Measurements from ENCODE around the gene RGS19. TPM values are rescaled to one million over a fixed set of nuclear protein-coding genes. Genes with fewer than 3 reads are reported as not detected.

Gene RGS19
- total RNA-seq, 1 donor from 2014 or later, result 57.5 TPM

DNA sequence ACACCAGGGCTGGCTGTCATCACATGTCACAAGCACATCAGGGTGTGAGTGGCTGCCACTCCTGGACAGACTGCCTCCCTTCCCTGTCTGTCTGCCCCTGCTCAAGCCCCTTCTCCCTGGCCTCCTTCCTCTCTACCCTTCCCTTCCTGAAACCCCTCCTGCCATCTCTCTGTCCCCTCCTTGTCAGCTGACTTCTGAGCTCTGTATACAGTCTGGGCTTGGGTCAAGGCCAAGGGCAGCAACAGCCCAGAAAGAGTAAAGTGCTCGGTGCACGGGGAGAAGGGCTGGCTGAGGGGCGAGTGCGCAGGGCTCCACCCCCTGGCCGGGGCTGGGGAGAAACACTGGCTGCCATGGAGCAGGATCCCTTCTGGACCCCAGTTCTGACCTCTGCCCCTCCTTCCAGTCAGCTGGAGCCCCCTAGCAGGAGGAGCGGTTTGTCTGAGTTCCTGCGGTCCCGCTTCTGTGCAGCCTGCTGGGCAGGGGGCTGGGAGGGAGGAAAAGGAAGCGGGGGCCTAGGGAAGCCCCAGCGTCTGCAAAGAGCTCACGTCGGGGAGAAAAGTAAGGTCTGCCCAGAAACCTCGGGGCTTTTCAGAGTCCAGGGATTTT, 2.9 kb upstream of the RGS19 start:
- intact Hi-C loops (cut with DNase I), result no loop called here
- no peaks in the 10 kb centered on the region for H3K36me3 ChIP-seq
- H3K9me3 ChIP-seq, result no peaks in the 10 kb centered on the region
- H3K4me3 ChIP-seq, result no peak overlapping the region
- DNase-seq (no peak), ATAC-seq (no peak)
- H3K4me1 ChIP-seq, result peaks cover 46% of the 10 kb centered on the region
- no peak for TF ChIP-seq CTCF (IDR thresholded peaks at IDR 0.05)
- no peak overlapping the region for H3K27ac ChIP-seq
- H3K27me3 ChIP-seq (ENCODE audit: low read depth), result peaks cover 29% of the 10 kb centered on the region

- Histone ChIP-seq H3K27me3 (ENCODE audit: low read depth) (peaks cover 28% of the 10 kb centered on the region), H3K36me3 (no peaks in the 10 kb centered on the region), H3K4me3 (no peak overlapping the region), H3K9me3 (no peaks in the 10 kb centered on the region), H3K27ac (no peak overlapping the region), H3K4me1 (peaks cover 51% of the 10 kb centered on the region)
- DNase-seq (no peak), ATAC-seq (no peak)
- TF ChIP-seq CTCF (IDR thresholded peaks at IDR 0.05), result no peak
- intact Hi-C loops (cut with DNase I), result no loop called here
Measured at GRCh38 chr20:64081624-64081964, 2.3 kb upstream of the RGS19 start.

GRCh38 chr20:64080813-64081623, 1.7 kb upstream of the RGS19 start:
- intact Hi-C loops (cut with DNase I), result no loop called here
- ATAC-seq, result no peak
- Histone ChIP-seq H3K27me3 (ENCODE audit: low read depth) (peaks cover 22% of the 10 kb centered on the region), H3K27ac (peak overlapping the region; percentile 84), H3K4me3 (peak overlapping the region; percentile 59), H3K9me3 (no peaks in the 10 kb centered on the region), H3K4me1 (peaks cover 57% of the 10 kb centered on the region), H3K36me3 (peaks cover 5% of the 10 kb centered on the region)
- DNase-seq, result no peak
- TF ChIP-seq CTCF (IDR thresholded peaks at IDR 0.05), result no peak

GRCh38 chr20:64080013-64080812, 895 bp upstream of the RGS19 start, which contains the start of gene OPRL1:
OPRL1 (plus strand) TSS chr20:64080082; CDS start chr20:64092721, 12,639 bp downstream.
- TF ChIP-seq CTCF (IDR thresholded peaks at IDR 0.05), result no peak
- no peaks in the 10 kb centered on the region for H3K9me3 ChIP-seq
- H3K4me3 ChIP-seq, result peak within 1 kb of the TSS; percentile 82
- peaks cover 9% of the 10 kb centered on the region for H3K36me3 ChIP-seq
- H3K27me3 ChIP-seq (ENCODE audit: low read depth), result peaks cover 16% of the 10 kb centered on the region
- no peak for DNase-seq
- intact Hi-C loops (cut with DNase I), result no loop called here
- peak in 1 of 2 donors; percentile 0 for ATAC-seq
- peaks cover 57% of the 10 kb centered on the region for H3K4me1 ChIP-seq
- H3K27ac ChIP-seq, result peak within 1 kb of the TSS; percentile 84

DNA sequence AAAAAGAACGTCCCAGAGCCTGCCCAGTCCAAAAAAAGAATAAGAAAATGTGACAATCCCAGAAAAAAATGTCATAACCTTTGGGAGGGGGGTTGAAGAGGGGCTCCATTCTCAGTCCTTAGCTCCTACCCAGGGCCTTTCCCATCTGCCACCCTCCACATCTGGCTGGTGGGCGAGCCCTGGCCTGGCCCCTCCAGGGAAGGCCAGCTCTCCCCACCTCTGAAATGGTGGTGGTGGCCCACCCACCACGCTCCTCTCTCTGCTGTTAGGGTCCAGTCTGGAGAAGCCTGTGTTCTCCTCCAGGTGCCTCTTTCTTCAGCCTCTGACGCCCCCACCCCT, 415 bp downstream of the RGS19 start:
- ATAC-seq (no peak), DNase-seq (no peak)
- Histone ChIP-seq H3K4me3 (peak overlapping the region; percentile 82), H3K27ac (peak overlapping the region; percentile 82), H3K4me1 (peaks cover 47% of the 10 kb centered on the region), H3K36me3 (peaks cover 22% of the 10 kb centered on the region), H3K27me3 (ENCODE audit: low read depth) (peaks cover 3% of the 10 kb centered on the region), H3K9me3 (no peaks in the 10 kb centered on the region)
- no peak for TF ChIP-seq CTCF (IDR thresholded peaks at IDR 0.05)
- intact Hi-C loops (cut with DNase I), result no loop called here

All from lower lobe of right lung (tissue), 2 donors.